GM21576 (cell line): ENCODE measurements around the gene EFTUD2.
"Not testable (repeated sequence)": the region's sequence is repeated elsewhere in the genome, so short reads cannot be mapped to it uniquely, and the experiment has no call there.

Experiments used
- ATAC-seq: cut with Tn5 transposase; IDR thresholded peaks from one replicate; pipeline ENCODE4 v1.9.1; 2021; ENCODE audit warnings: mild to moderate bottlenecking, moderate library complexity; ENCODE audit not compliant: unreplicated experiment

Gene EFTUD2

GRCh38 chr17:44899074-44899782 is at the start of gene EFTUD2:
EFTUD2 (minus strand) TSS chr17:44899445; CDS start chr17:44894521, 4,924 bp downstream.
- ATAC-seq: peak; percentile 75

GRCh38 chr17:44948315-44948795 is 49.1 kb upstream of the EFTUD2 start:
- ATAC-seq: no peak

GRCh38 chr17:44947461-44948314 is 48.4 kb upstream of the EFTUD2 start, which contains the start of gene KIF18B:
KIF18B (minus strand) TSS chr17:44947773; CDS start chr17:44936344, 11,429 bp downstream.
- ATAC-seq: peak; percentile 90

GRCh38 chr17:44945652-44946051 is 46.4 kb upstream of the EFTUD2 start:
- ATAC-seq: not testable (repeated sequence)

- no peak for ATAC-seq
Observed at GRCh38 chr17:44942456-44942855, 43.2 kb upstream of the EFTUD2 start.

- ATAC-seq: no peak
Observed at GRCh38 chr17:44941712-44942331, 42.6 kb upstream of the EFTUD2 start.

GRCh38 chr17:44940768-44941167 is 41.5 kb upstream of the EFTUD2 start:
- ATAC-seq: no peak

GRCh38 chr17:44940317-44940716 is 41.1 kb upstream of the EFTUD2 start:
- ATAC-seq: no peak

GRCh38 chr17:44935116-44935515 is 35.9 kb upstream of the EFTUD2 start:
- no peak for ATAC-seq

GRCh38 chr17:44934745-44935105 is 35.5 kb upstream of the EFTUD2 start:
- no peak for ATAC-seq

- no peak for ATAC-seq
Observed at GRCh38 chr17:44933824-44934744, 34.8 kb upstream of the EFTUD2 start.

- ATAC-seq: no peak
Observed at GRCh38 chr17:44932787-44933097, 33.5 kb upstream of the EFTUD2 start.

- ATAC-seq: no peak
Observed at GRCh38 chr17:44932096-44932786, 33.0 kb upstream of the EFTUD2 start.

GRCh38 chr17:44931376-44931775 is 32.1 kb upstream of the EFTUD2 start:
- ATAC-seq: no peak

GRCh38 chr17:44930667-44931066 is 31.4 kb upstream of the EFTUD2 start:
- no peak for ATAC-seq

- no peak for ATAC-seq
Observed at GRCh38 chr17:44928950-44929720, 29.9 kb upstream of the EFTUD2 start.

- ATAC-seq: no peak
Observed at GRCh38 chr17:44928136-44928535, 28.9 kb upstream of the EFTUD2 start.

- no peak for ATAC-seq
Observed at GRCh38 chr17:44927696-44928095, 28.5 kb upstream of the EFTUD2 start.

GRCh38 chr17:44926821-44927525 is 27.7 kb upstream of the EFTUD2 start:
- ATAC-seq: no peak
